Testis (tissue), 2 donors: ENCODE data around the gene IMPG2.

Experiments
- POLR2A ChIP-seq: fragments of 450-650 bp; IDR thresholded peaks from one replicate; pipeline ENCODE4 v1.6.1; 2017; ENCODE audit warnings: antibody characterized with exemption, mild to moderate bottlenecking, moderate library complexity
- TF ChIP-seq, protein P1 (sequence below), 3 experiments: fragments of 450-650 bp in 2 of 3; fragments of 200-600 bp in 1 of 3; sonication (generic) in 1 of 3; IDR thresholded peaks; one replicate each; pipeline ENCODE4 v1.5.1; 2016 to 2019; ENCODE audit warnings: antibody characterized with exemption in 3 of 3, mild to moderate bottlenecking in 2 of 3, moderate library complexity in 1 of 3

DNA sequence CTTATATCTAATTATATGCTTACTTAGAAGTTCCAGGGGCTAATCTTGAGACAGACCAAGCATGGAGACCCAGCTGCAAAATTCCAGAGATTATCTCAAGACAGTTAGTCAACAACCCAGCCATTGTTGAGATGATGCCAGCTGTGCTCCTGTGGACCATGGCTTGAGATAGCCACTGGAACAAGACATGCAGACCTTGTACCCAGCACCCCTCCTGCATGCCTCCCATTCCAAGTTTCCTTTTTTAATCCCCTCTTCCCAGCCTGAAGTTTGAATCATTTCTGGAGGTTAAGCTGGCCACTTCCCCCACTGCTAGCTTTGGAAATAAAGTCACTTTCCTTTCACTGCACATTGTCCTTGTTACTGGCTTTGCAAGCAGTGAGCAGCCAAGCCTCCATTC, 53.8 kb downstream of the IMPG2 start:
- TF ChIP-seq, protein P1, sequence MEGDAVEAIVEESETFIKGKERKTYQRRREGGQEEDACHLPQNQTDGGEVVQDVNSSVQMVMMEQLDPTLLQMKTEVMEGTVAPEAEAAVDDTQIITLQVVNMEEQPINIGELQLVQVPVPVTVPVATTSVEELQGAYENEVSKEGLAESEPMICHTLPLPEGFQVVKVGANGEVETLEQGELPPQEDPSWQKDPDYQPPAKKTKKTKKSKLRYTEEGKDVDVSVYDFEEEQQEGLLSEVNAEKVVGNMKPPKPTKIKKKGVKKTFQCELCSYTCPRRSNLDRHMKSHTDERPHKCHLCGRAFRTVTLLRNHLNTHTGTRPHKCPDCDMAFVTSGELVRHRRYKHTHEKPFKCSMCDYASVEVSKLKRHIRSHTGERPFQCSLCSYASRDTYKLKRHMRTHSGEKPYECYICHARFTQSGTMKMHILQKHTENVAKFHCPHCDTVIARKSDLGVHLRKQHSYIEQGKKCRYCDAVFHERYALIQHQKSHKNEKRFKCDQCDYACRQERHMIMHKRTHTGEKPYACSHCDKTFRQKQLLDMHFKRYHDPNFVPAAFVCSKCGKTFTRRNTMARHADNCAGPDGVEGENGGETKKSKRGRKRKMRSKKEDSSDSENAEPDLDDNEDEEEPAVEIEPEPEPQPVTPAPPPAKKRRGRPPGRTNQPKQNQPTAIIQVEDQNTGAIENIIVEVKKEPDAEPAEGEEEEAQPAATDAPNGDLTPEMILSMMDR (IDR thresholded peaks at IDR 0.05): no peak
- no peak for TF ChIP-seq POLR2A
